ENCODE data around the gene LSAMP. TPM values are rescaled to one million over a fixed set of nuclear protein-coding genes. Genes with fewer than 3 reads are reported as not detected.

The LSAMP gene
- total and polyA plus RNA-seq, 2 of the 4 experiments (the other 2 are of a cell fraction): 7.9 to 8.0 TPM

DNA sequence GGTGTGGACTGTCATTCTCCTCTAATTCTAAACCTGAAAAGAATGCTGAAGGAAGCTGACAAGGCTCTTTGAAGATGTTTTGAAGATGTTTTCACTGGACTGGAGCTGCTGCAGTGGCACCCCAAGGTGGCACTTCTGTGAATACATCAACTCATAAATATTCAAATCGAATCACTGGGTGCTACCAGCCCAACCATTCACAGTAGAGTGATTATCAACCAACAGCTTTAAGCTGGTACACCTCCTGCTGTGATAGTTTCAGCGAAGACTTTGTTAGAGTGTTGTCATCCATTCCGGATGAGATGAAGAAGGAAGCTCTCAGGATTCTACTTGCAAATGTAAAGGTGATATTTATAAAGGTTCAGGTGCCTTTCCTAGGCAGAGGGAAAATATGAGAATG, 106.6 kb downstream of the LSAMP start:
- no peak overlapping the region for H3K23ac ChIP-seq (ENCODE audit: low read depth, low read length)
- no peak overlapping the region for H4K91ac ChIP-seq (ENCODE audit: insufficient read depth, low read depth, low read length)
- no peaks in the 10 kb centered on the region for H4K20me1 ChIP-seq (ENCODE audit: insufficient read depth, low read length)
- no peak overlapping the region for H3K4ac ChIP-seq (ENCODE audit: low read depth, low read length)
- no peak overlapping the region for H2AK5ac ChIP-seq (ENCODE audit: low read depth, low read length)
- no peaks in the 10 kb centered on the region for H3K9me3 ChIP-seq (ENCODE audit: control insufficient read depth, insufficient read depth, low read length)
- no peaks in the 10 kb centered on the region for H3K4me1 ChIP-seq (ENCODE audit: control insufficient read depth, insufficient read depth, low read length)
- dilution Hi-C loops (cut with HindIII; ENCODE audit: low sequenced_read_pairs, unreplicated experiment) (no loop called here), in situ Hi-C loops (cut with MboI; ENCODE audit: low sequenced_read_pairs) (no loop called here), intact Hi-C loops (cut with micrococcal nuclease) (no loop called here)
- H2BK120ac ChIP-seq (ENCODE audit: low read depth, low read length): no peak overlapping the region
- H3K27me3 ChIP-seq (ENCODE audit: control insufficient read depth, insufficient read depth, low read length): no peaks in the 10 kb centered on the region
- 100% methylated on average over 2 of the region's 3 CpGs; no CpG with 5 or more reads in 1 of the 2 experiments for WGBS, 2 experiments (ENCODE audit: extremely low coverage in 2 of 2, insufficient read length in 1 of 2)
- CTCF ChIA-PET: no interaction called here
- no peak overlapping the region for H3K56ac ChIP-seq (ENCODE audit: extremely low read depth, insufficient read depth, low read length)
- no peaks in the 10 kb centered on the region for H3K36me3 ChIP-seq (ENCODE audit: control insufficient read depth, insufficient read depth, low read length)
- H4K5ac ChIP-seq (ENCODE audit: low read depth, low read length): no peak overlapping the region
- H3K4me3 ChIP-seq (ENCODE audit: insufficient read depth, low read depth, low read length): no peak overlapping the region
- H2AK9ac ChIP-seq (replicated peaks; ENCODE audit: low read depth, low read length, poor library complexity): no peak overlapping the region
- H2AFZ ChIP-seq (replicated peaks; ENCODE audit: low read length, poor library complexity): no peak overlapping the region
- no peak overlapping the region for H3K27ac ChIP-seq (ENCODE audit: insufficient read depth, low read length)
- no peak overlapping the region for H2BK5ac ChIP-seq (ENCODE audit: low read depth, low read length, poor library complexity, severe bottlenecking)
- BruUV-seq (replicated peaks): no TSS peak
- TF ChIP-seq FOS (IDR thresholded peaks at IDR 0.05; ENCODE audit: low read depth, low read length): no peak
- TF ChIP-seq, protein P1, sequence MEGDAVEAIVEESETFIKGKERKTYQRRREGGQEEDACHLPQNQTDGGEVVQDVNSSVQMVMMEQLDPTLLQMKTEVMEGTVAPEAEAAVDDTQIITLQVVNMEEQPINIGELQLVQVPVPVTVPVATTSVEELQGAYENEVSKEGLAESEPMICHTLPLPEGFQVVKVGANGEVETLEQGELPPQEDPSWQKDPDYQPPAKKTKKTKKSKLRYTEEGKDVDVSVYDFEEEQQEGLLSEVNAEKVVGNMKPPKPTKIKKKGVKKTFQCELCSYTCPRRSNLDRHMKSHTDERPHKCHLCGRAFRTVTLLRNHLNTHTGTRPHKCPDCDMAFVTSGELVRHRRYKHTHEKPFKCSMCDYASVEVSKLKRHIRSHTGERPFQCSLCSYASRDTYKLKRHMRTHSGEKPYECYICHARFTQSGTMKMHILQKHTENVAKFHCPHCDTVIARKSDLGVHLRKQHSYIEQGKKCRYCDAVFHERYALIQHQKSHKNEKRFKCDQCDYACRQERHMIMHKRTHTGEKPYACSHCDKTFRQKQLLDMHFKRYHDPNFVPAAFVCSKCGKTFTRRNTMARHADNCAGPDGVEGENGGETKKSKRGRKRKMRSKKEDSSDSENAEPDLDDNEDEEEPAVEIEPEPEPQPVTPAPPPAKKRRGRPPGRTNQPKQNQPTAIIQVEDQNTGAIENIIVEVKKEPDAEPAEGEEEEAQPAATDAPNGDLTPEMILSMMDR (conservative IDR thresholded peaks at IDR 0.05; ENCODE audit: low read depth, low read length): no peak
- TF ChIP-seq, protein P2, sequence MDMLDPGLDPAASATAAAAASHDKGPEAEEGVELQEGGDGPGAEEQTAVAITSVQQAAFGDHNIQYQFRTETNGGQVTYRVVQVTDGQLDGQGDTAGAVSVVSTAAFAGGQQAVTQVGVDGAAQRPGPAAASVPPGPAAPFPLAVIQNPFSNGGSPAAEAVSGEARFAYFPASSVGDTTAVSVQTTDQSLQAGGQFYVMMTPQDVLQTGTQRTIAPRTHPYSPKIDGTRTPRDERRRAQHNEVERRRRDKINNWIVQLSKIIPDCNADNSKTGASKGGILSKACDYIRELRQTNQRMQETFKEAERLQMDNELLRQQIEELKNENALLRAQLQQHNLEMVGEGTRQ (IDR thresholded peaks at IDR 0.05; ENCODE audit: low read depth, low read length): no peak
- no peak for TF ChIP-seq CEBPB (IDR thresholded peaks at IDR 0.05; ENCODE audit: low read depth, low read length)
- TF ChIP-seq NFE2L2 (IDR thresholded peaks at IDR 0.05; ENCODE audit: low read depth, low read length): no peak
- TF ChIP-seq RFX5 (IDR thresholded peaks at IDR 0.05; ENCODE audit: low read depth, low read length): no peak
- no peaks in the 10 kb centered on the region for H3K79me1 ChIP-seq (ENCODE audit: low read depth in 1 of 2, low read length in 2 of 2)
- no peak overlapping the region for H2BK15ac ChIP-seq (ENCODE audit: low read depth, low read length)
- no peak for ATAC-seq (ENCODE audit: low read depth)
- no peak overlapping the region for H2BK20ac ChIP-seq (ENCODE audit: low read depth, low read length)
- H3K14ac ChIP-seq (replicated peaks; ENCODE audit: low read depth, low read length): no peak overlapping the region
- no peak overlapping the region for H4K8ac ChIP-seq (ENCODE audit: low read depth in 2 of 2, low read length in 2 of 2)
- POLR2A ChIA-PET (ENCODE audit: unreplicated experiment): interaction anchor here (0.6 kb wide), 1 partner anchor 87 kb away, joined by 8 read pairs; no protein-coding TSS in a partner anchor
- H3K9me1 ChIP-seq (ENCODE audit: insufficient read depth, low read length): no peaks in the 10 kb centered on the region
- no peak overlapping the region for H3K4me2 ChIP-seq (ENCODE audit: low read depth, low read length)
- no peak overlapping the region for H3K18ac ChIP-seq (ENCODE audit: low read depth, low read length)
- no peak for DNase-seq
- H3K9ac ChIP-seq (ENCODE audit: low read depth, low read length): no peak overlapping the region
